Posterior cingulate gyrus (tissue), 11 donors: Measurements from ENCODE around the gene TRAPPC10.
A peak's percentile ranks its signal among the peaks of the same experiment; 100 is the strongest.

ENCODE experiments used
- DNase-seq, 10 donors: peaks; one replicate each; pipeline versions ENCODE4 v3.0.0 to v3.0.0-alpha.2; 2020 to 2021; ENCODE audit warnings: mixed read lengths in 3 of 10
- intact Hi-C: fragments of 100-400 bp; cut with DNase I; formaldehyde crosslinking; loops from one replicate; pipeline ENCODE4 v1.15.1; 2023

The TRAPPC10 gene

DNA sequence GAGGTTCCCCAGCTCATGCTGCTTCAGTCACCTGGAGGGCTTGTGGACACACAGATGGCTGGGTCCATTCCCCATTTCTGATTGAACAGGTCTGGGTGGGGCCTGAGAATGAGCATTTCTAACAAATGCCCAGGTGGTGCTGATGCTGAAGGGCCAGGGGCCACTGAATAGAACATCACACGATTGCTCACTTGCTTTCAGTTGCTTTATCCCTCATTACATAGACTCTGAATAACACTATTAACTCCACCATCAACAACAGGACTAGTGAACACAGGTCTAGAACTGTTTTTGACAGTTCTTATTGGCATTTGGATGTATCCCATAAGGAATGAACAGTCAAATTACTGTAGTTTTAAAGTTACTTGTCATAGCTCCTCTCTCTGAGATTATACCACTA lies 12.1 kb downstream of the TRAPPC10 start:
- peak in 1 of 10 donors; percentile 33 for DNase-seq
- intact Hi-C loops, result no loop called here

DNA sequence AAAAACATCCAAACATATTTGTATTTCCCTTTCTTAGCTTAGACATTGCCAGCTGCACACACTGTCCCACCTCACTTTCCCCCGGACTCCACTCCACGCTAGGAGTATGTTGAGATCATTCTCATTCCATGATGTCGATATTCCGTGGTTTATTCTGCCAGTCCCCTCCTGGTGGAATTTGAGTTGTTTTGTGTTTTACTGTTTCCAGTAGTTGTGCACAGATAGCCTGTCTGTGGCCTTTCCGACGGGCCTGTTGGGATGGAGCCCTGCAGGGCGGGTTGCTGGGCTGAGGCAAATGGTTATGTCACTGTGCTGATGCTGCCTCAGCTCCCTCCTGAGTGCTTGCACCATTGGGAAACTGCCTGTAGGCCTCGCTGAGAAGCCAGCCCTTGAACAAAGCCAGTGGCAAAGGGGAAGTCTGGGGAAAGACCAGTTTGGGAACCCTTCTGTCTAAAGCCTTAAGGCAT lies 12.8 kb downstream of the TRAPPC10 start:
- intact Hi-C loops, result no loop called here
- peak in 7 of 10 donors; percentile 27 to 92 (median 43) for DNase-seq

DNA sequence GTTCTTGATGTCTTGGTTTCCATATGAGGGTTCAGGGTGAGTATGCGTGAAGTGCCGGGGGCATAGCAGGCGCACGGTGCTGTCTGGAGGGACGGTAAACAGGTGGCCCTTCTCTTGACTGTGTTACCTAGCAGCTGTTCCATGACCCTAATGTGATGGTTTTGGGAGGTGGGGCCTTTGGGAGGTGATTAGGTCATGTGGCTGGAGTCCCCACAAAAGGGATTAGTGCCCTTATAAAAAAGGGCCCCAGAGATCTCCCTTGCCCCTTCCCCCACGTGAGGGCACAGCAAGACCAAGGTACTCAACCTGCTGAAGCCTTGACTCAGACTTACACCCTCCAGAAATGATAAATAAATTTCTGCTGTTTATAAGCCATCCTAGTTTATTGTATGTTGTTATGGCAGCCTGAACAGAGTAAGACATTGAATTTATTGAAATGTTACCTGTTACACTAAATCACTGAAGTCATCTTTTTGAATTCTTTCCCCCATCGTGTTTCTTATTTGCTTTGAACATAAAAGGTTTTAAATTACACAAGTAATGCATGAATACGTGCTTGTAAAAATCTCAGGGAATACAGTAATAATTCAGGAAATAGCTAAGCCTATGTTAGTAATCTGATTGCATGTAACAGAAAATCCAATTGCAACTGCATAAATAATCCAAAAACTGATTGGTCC lies 15.6 kb downstream of the TRAPPC10 start:
- intact Hi-C loops, result no loop called here

DNA sequence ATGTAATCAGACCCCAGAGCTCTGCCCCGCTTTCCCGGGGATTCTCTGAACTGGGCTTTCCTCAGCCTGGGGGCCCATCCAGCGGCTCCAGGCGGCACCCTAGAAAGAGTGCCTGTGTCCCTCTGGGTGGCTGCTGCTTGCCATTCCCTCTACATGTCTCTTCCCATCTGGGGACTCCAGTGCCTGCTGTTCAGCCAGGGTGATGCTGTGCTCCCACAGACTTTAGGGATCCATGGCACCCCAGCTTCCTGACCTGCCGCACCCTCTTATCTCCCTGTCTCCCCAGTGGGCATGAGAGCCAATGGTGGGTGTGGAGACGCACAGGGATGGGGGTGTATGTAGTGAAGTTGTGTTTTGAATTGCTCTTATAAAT lies 16.2 kb downstream of the TRAPPC10 start:
- DNase-seq, result peak in 1 of 10 donors; percentile 51
- intact Hi-C loops, result no loop called here

More for the DNA sequence above, 15.6 kb downstream of the TRAPPC10 start:
- peak in 1 of 10 donors; percentile 49 for DNase-seq

- peak in 1 of 10 donors; percentile 65 for DNase-seq
- intact Hi-C loops, result no loop called here
These were observed 17.5 kb downstream of the TRAPPC10 start for GRCh38 chr21:44029460-44030087.

GRCh38 chr21:44035244-44035643 lies 23.1 kb downstream of the TRAPPC10 start:
- DNase-seq, result peak in 1 of 10 donors; percentile 9
- intact Hi-C loops, result no loop called here

- intact Hi-C loops, result no loop called here
These were observed 26.0 kb downstream of the TRAPPC10 start for GRCh38 chr21:44038063-44038462.

GRCh38 chr21:44039828-44040227 lies 27.7 kb downstream of the TRAPPC10 start:
- intact Hi-C loops, result no loop called here
- DNase-seq, result no peak

More at GRCh38 chr21:44038063-44038462, 26.0 kb downstream of the TRAPPC10 start:
- DNase-seq, result peak in 2 of 10 donors; percentile 43 to 66

- intact Hi-C loops, result no loop called here
- DNase-seq, result peak in 1 of 10 donors; percentile 38
These were observed 31.5 kb downstream of the TRAPPC10 start for GRCh38 chr21:44043613-44044012.

DNA sequence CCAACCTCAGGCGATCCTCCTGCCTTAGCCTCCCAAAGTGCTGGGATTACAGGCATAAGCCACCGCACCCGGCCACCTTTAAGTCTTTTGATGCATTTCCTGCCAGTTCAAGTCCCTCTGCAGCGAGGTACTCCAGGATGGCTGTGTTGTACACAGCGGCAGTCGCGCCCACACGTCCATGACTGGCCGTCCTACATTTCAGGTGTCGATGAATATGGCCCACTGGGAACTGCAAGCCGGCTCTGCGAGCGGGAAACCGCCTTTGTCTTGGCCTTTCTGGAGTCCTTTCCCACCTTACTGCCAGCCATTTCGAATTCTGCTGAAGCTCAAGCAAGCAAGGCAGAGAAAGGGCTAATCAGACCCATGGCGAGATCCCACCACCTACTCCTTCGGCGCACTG lies 34.6 kb downstream of the TRAPPC10 start:
- intact Hi-C loops, result no loop called here
- DNase-seq, result peak in 2 of 10 donors; percentile 18 to 67

- intact Hi-C loops, result no loop called here
These were observed 36.0 kb downstream of the TRAPPC10 start for GRCh38 chr21:44047996-44048560.

GRCh38 chr21:44049182-44049581 lies 37.1 kb downstream of the TRAPPC10 start:
- DNase-seq, result peak in 2 of 10 donors; percentile 40 to 87
- intact Hi-C loops, result no loop called here

More at GRCh38 chr21:44047996-44048560, 36.0 kb downstream of the TRAPPC10 start:
- DNase-seq, result peak in 2 of 10 donors; percentile 63 to 81

GRCh38 chr21:44049606-44050005 lies 37.5 kb downstream of the TRAPPC10 start:
- intact Hi-C loops, result no loop called here
- DNase-seq, result peak in 1 of 10 donors; percentile 49

GRCh38 chr21:44050276-44050675 lies 38.2 kb downstream of the TRAPPC10 start:
- peak in 2 of 10 donors; percentile 61 to 74 for DNase-seq
- intact Hi-C loops, result no loop called here

- intact Hi-C loops, result no loop called here
- DNase-seq, result peak in 6 of 10 donors; percentile 38 to 90 (median 54)
These were observed 39.4 kb downstream of the TRAPPC10 start for GRCh38 chr21:44051462-44051941.

- DNase-seq, result peak in 1 of 10 donors; percentile 47
- intact Hi-C loops, result no loop called here
These were observed 40.1 kb downstream of the TRAPPC10 start for GRCh38 chr21:44052071-44052829.

- intact Hi-C loops, result no loop called here
- DNase-seq, result peak in 1 of 10 donors; percentile 77
These were observed 40.7 kb downstream of the TRAPPC10 start for GRCh38 chr21:44052830-44053226.

DNA sequence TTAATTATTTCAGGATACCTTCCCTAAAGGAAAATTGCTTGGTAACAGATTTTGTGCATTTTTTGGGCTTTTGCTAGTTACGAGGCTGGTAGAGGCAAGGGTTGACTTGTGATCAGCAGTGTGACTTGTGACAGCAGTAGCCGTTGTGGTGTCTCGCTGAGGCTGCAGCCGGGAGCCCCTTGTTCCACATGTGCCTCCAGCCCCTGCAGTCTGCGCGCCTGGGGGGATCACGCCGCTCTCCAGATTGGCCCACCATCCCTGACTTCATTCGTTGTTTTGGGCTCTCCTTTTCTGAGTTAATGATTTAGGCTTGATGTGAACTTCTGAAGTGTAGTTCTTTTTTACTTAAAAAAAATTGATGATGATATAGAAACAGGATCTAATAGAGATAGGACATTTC lies 41.5 kb downstream of the TRAPPC10 start:
- DNase-seq, result peak in 2 of 10 donors; percentile 72 to 75
- intact Hi-C loops, result no loop called here

- intact Hi-C loops, result no loop called here
- DNase-seq, result peak in 3 of 10 donors; percentile 30 to 86 (median 84)
These were observed 42.6 kb downstream of the TRAPPC10 start for GRCh38 chr21:44054710-44055109.

- DNase-seq, result peak in 1 of 10 donors; percentile 14
- intact Hi-C loops, result no loop called here
These were observed 44.9 kb downstream of the TRAPPC10 start for GRCh38 chr21:44057055-44057454.
